ENCODE data around the gene SSTR3.
"Not testable (repeated sequence)": the region's sequence is repeated elsewhere in the genome, so short reads cannot be mapped to it uniquely, and the experiment has no call there.

Gene SSTR3

GRCh38 chr22:37256075-37256726 is 43.9 kb upstream of the SSTR3 start:
- TF ChIP-seq, protein P1, sequence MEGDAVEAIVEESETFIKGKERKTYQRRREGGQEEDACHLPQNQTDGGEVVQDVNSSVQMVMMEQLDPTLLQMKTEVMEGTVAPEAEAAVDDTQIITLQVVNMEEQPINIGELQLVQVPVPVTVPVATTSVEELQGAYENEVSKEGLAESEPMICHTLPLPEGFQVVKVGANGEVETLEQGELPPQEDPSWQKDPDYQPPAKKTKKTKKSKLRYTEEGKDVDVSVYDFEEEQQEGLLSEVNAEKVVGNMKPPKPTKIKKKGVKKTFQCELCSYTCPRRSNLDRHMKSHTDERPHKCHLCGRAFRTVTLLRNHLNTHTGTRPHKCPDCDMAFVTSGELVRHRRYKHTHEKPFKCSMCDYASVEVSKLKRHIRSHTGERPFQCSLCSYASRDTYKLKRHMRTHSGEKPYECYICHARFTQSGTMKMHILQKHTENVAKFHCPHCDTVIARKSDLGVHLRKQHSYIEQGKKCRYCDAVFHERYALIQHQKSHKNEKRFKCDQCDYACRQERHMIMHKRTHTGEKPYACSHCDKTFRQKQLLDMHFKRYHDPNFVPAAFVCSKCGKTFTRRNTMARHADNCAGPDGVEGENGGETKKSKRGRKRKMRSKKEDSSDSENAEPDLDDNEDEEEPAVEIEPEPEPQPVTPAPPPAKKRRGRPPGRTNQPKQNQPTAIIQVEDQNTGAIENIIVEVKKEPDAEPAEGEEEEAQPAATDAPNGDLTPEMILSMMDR (conservative IDR thresholded peaks at IDR 0.05): no peak
- no peak for TF ChIP-seq ZFX (IDR thresholded peaks at IDR 0.05)
- no peak overlapping the region for H3K27ac ChIP-seq

GRCh38 chr22:37255558-37256006 is 43.3 kb upstream of the SSTR3 start:
- no peak for TF ChIP-seq ZFX (IDR thresholded peaks at IDR 0.05)
- TF ChIP-seq, protein P1 (conservative IDR thresholded peaks at IDR 0.05): no peak
- H3K27ac ChIP-seq: no peak overlapping the region

GRCh38 chr22:37254867-37255233 is 42.6 kb upstream of the SSTR3 start:
- TF ChIP-seq, protein P1 (conservative IDR thresholded peaks at IDR 0.05): no peak
- no peak for TF ChIP-seq ZFX (IDR thresholded peaks at IDR 0.05)

GRCh38 chr22:37254209-37254866 is 42.1 kb upstream of the SSTR3 start:
- no peak for TF ChIP-seq ZFX (IDR thresholded peaks at IDR 0.05)
- TF ChIP-seq, protein P1 (conservative IDR thresholded peaks at IDR 0.05): no peak
- H3K27ac ChIP-seq: no peak overlapping the region

More at GRCh38 chr22:37254867-37255233, 42.6 kb upstream of the SSTR3 start:
- H3K27ac ChIP-seq: no peak overlapping the region

- H3K27ac ChIP-seq: no peak overlapping the region
- TF ChIP-seq, protein P1 (conservative IDR thresholded peaks at IDR 0.05): no peak
- no peak for TF ChIP-seq ZFX (IDR thresholded peaks at IDR 0.05)
Measured at GRCh38 chr22:37253126-37253660, 40.9 kb upstream of the SSTR3 start.

GRCh38 chr22:37251836-37252235 is 39.6 kb upstream of the SSTR3 start:
- H3K27ac ChIP-seq: not testable (repeated sequence)

DNA sequence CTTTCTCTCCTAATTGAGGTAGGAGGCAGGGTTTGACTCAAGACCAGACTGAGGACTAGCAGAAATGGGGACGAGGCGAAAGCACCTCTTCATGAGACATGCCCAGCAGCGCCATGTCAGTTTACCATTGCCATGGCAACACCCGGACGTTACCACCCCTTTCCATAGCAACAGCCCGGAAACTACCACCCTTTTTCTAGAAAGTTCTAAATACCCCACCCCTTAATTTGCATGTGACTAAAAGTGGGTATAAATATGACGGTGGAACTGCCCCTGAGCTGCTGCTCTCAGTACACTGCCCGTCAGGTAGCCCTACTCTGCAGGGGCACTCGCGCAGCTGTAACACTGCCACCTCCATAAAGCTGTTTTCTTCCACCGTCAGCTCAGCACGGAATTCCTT is 37.7 kb upstream of the SSTR3 start:
- TF ChIP-seq ZFX (IDR thresholded peaks at IDR 0.05): no peak
- TF ChIP-seq, protein P1 (conservative IDR thresholded peaks at IDR 0.05): no peak
- no peak overlapping the region for H3K27ac ChIP-seq
